Left cardiac atrium (tissue), 4 donors: ENCODE data around the gene FBXL16. TPM values are rescaled to one million over a fixed set of nuclear protein-coding genes. Genes with fewer than 3 reads are reported as not detected.

Source experiments
- ATAC-seq, 2 donors: fragments of 200-7000 bp; cut with Tn5 transposase; one replicate each; pipeline ENCODE4 v1.9.1; 2020; ENCODE audit warnings: mild to moderate bottlenecking in 2 of 2, moderate library complexity in 2 of 2
- DNase-seq: peaks from one replicate; pipeline ENCODE4 v3.0.0-alpha.2; 2020
- intact Hi-C, 2 donors: fragments of 100-400 bp; cut with DNase I; formaldehyde crosslinking; loops; one replicate each; pipeline versions ENCODE4 v1.14.1 to v1.15.1; 2022 to 2023
- total RNA-seq, 2 donors: library from RNA; stranded (reverse); fragmentation: NEBNext Ultra II Directional; extraction: Animal tissue kit (Norgen Biotek cat#: 25700); gene quantifications; one replicate each; pipeline ENCODE4 v1.2.1, GENCODE V29; 2021
- donor health status: DM: no; HTN: yes; CAD: no.
- donor health status: DM: no; HTN: yes; CAD: no; lungs with severe emphysema.
- donor health status: DM: yes; HTN: yes; CAD: no.
- donor health status: Dilated cardiomyopathy.

FBXL16 gene
- total RNA-seq, 2 donors from 2014 or later = 0.32 to 1.0 TPM

DNA sequence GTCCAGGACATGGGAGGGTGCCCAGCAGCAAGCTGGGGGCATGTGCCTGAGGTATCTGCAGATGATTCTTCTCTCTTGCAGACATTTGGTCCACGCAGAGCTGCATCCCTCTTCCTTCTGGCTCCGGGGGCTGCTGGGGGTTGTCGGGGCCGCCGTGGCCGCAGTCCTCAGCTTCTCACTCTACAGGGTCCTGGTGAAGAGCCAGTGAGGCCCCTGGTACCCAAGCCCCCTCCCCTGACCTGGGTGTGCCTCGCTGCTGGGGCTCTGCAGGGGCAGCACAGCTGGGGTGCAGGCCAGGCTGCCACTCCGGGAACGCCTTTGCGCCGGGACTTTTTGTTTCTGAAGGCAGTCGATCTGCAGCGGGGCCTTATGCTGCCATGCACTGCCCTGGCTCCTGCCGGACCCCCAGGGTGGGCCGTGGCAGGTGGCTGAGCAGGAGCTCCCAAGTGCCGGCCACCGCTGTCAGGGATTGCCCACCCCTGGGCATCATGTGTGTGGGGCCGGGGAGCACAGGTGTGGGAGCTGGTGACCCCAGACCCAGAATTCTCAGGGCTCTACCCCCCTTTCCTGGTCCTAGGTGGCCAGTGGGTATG lies 32.1 kb downstream of the FBXL16 start:
- ATAC-seq = no peak
- DNase-seq = no peak
- intact Hi-C loops = no loop called here

DNA sequence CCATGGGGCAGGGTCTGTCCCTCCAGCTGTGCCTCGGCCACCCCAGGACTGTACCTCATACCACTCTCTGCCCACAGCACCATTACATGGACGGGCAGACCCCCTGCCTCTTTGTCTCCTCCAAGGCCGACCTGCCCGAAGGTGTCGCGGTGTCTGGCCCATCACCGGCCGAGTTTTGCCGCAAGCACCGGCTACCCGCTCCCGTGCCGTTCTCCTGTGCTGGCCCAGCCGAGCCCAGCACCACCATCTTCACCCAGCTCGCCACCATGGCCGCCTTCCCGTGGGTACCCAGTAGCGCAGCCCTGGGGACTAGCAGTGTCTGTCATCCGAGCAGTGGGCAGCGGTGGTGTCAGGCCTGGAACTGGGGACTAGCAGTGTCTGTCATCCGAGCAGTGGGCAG lies 32.8 kb downstream of the FBXL16 start:
- no peak for ATAC-seq
- no peak for DNase-seq
- intact Hi-C loops = no loop called here

DNA sequence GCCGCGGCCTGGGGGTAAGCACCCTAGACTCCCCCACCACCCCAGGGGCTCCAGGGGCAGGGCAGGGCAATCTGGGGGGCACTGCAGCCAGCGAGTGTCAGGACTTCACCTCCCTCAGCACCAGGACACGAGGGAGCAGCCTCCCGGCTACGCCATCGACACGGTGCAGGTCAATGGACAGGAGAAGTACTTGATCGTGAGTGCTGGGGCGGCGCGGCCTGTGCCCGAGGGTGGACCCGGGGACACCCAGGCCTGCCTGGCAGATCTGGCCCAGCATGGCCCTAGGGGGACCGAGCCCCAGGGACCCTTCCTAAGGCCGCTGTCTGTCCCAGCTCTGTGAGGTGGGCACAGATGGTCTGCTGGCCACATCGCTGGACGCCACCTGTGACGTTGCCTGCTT lies 33.2 kb downstream of the FBXL16 start:
- ATAC-seq (no peak), DNase-seq (no peak)
- intact Hi-C loops = no loop called here

DNA sequence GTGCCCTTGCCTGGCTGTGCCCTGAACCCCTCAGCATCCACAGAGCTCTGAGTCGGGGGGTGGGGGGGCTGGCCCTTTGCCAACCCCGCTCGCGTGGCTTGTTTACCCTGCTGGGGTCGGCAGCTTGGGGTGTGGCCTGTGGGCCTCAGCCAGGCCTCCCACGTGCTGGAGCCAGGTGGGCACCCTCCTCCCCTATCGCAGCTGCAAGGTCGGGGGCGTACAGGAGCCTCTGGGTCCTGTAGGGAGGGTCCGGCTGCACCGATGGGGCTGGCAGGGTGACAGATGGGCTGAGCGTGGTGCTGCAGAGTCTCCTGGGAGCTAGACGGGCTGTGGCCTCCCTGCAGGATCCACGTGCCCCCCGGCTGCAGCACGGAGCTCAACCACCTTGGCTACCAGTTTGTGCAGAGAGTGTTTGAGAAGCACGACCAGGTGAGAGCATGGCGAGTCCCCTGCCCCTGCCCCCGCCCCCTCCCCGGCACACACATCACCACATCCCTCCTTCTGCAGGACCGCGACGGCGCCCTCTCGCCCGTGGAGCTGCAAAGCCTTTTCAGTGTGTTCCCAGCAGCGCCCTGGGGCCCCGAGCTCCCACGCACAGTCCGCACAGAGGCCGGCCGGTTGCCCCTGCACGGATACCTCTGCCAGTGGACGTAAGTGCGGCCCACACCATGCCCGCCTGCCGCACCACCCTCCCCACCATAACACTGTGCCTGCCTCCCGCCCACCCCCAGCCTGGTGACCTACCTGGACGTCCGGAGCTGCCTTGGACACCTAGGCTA lies 34.1 kb downstream of the FBXL16 start:
- DNase-seq = no peak
- intact Hi-C loops = no loop called here
- ATAC-seq = no peak

DNA sequence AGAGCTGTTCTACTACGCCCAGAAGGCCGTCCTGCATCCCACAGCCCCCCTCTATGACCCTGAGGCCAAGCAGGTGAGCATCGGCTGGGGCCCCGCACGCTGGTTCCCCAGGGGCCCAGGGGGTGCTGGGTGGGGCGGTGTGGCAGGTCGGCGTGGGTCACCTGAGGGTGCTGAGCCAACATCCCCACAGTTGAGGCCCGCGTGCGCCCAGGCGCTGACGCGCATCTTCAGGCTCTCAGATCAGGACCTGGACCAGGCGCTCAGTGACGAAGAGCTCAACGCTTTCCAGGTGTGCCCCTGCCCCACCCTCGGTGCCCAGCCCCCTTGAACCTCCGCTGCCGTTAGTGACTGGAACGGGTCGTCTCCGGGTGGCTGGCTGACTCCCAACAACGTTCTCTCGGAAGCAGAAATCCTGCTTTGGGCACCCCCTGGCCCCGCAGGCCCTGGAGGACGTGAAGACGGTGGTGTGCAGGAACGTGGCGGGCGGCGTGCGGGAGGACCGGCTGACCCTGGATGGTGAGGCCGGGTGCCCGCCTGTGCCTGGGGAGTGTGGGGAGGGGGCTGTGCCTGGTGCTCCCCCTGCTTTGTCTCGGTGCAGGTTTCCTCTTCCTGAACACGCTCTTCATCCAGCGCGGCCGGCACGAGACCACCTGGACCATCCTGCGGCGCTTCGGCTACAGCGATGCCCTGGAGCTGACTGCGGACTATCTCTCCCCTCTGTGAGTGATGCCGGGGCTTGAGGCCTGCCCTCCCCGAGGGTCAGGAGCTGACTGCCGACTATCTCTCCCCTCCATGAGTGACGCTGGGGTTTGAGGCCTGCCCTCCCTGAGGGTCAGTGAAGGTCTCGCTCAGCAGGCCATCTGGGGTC lies 34.9 kb downstream of the FBXL16 start:
- ATAC-seq (no peak), DNase-seq (no peak)
- intact Hi-C loops = no loop called here

DNA sequence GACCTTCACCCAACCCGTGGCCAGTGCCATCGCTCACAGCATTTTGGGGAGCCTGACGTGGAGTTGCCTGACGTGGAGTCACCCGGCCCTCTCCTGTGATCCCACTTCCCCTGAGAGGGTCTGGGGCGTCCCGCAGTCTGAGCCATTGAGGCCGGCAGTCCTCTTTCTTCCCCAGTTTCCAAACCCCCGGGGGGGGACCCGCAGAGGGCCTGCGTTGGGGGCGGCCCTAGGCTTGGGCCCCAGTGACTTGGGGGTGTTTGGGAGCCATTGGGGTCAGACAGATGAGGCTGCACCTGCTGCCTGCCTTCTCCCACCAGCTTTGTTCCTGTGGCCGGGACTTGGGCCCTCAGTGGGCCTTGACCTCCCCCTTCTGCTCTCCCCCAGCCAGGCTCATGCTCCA lies 35.9 kb downstream of the FBXL16 start:
- ATAC-seq (no peak), DNase-seq (no peak)
- intact Hi-C loops = loop anchor here in 1 of 2 donors (5.0 kb wide), 1 partner anchor 87 kb away; no protein-coding TSS in a partner anchor

DNA sequence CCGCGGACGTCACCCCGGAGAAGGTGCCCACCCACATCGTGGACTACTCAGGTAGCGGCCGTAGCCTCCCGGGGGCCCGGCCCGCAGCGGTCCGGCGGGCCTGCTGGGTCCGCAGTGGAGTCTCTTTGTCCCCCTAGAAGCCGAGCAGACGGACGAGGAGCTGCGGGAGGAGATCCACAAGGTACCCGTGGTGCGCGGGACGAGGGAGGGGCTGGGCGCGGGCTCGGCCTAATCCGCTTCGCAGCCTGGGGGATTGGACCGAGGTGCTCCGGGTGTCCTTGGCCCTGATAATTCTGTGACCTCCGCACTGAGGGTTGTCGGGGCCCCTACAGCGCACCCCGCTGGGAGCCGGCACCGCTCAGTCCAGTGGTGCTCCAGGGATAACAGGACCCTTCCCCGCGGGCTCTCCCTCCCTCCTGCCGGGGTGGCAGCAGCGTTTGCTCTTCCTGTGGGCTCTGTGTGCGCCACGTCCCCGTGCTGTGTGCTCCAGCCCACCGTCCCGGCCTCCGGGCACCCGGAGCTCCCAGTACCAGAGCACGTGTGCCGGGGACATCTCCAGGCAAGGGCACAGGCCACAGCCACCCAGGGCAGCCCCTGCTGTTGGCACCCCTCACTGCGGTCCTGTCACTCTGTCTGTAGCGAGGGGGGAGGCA lies 37.0 kb downstream of the FBXL16 start:
- ATAC-seq (peak; percentile 3 to 11), DNase-seq (no peak)
- intact Hi-C loops = loop anchor here in 1 of 2 donors (5.0 kb wide), 1 partner anchor 86 kb away; no protein-coding TSS in a partner anchor

DNA sequence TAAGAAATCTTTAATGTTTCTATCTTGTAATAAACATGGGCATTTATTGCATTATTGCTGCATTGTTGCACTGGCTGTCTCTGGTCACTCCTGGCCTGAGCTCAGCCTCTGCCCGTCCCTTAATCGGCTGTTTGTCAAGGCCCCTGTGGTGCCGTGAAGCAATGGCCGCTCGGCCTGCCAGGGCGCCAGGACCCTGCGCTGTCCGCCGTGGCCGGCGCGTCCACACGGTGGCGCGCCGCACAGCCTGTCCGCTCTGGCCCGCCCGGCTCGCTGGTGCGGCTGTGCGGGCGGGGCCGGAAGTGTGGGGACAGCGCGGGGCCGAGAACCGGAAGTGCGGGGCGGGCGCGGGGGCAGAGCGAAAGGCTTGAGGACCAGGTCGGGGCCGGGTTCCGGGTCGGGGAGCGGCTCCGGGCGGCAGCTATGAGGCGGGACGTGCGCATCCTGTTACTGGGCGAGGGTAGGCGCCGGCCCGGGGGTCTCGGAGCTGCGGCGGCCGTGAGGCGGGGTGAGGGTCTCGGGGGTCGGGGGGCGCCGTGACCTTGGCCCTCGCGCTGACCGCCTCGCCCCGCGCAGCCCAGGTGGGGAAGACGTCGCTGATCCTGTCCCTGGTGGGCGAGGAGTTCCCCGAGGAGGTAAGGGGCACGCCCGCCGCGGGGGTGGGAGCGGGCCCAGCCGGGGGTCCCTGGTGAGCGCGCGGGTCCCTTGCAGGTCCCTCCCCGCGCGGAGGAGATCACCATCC lies 37.7 kb downstream of the FBXL16 start, which contains the start of gene RHOT2:
Gene RHOT2, plus strand, starts transcription at position 353 of the 739 bp plus-strand sequence. Its CDS starts 68 bp downstream, at position 421.
- ATAC-seq = peak; percentile 92 to 97
- peak; percentile 95 for DNase-seq
- intact Hi-C loops = loop anchor here in 1 of 2 donors (5.0 kb wide), 1 partner anchor 86 kb away; no protein-coding TSS in a partner anchor

DNA sequence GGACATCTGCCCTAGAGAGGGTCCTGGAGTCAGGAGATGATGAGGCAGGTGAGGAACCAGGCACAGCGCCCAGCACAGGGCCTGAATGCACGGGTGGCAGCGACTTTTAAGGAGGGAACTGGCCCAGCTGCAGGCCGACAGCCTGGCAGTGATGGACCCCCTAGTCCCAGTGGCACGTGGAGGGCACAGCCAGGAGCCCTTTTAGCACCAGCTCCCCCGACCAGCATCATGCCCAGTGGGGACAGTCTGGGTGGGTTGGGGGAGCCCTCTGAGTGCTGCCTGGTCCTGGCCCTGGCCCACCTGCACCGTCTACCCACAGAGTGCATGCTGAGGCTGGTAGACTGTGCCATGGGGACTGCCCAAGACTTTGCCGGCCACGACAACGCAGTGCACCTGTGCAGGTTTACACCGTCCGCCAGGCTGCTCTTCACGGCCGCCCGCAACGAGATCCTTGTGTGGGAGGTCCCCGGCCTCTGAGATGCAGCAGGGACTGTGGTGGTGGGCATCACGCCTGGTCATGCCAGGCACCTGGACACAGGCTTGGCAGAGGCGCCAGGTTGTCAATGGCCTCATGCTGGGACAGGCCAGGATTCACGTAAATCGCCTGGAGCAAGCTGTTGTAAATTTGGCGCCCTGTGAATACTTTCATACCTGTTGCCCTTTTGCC lies 38.4 kb downstream of the FBXL16 start:
- intact Hi-C loops = loop anchor here in 1 of 2 donors (5.0 kb wide), 1 partner anchor 85 kb away; no protein-coding TSS in a partner anchor
- no peak for ATAC-seq
- no peak for DNase-seq

DNA sequence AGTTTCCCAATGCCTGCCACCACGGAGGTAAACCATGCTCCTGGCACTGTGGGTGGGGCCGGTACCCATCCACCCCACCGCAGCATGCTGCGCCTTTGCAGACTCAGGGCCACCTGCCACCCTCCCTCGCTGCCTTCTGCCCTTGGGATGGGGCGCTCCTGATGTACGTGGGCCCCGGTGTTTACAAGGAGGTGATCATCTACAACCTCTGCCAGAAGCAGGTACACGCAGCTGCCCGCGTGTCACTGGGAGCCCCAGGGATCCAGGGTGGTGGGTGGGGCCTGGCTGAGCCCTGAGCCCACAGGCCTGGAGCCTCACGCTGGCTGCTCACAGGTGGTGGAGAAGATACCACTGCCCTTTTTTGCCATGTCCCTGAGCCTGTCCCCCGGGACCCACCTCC lies 39.0 kb downstream of the FBXL16 start:
- no peak for DNase-seq
- intact Hi-C loops = loop anchor here in 1 of 2 donors (5.0 kb wide), 1 partner anchor 84 kb away; no protein-coding TSS in a partner anchor
- ATAC-seq = no peak

DNA sequence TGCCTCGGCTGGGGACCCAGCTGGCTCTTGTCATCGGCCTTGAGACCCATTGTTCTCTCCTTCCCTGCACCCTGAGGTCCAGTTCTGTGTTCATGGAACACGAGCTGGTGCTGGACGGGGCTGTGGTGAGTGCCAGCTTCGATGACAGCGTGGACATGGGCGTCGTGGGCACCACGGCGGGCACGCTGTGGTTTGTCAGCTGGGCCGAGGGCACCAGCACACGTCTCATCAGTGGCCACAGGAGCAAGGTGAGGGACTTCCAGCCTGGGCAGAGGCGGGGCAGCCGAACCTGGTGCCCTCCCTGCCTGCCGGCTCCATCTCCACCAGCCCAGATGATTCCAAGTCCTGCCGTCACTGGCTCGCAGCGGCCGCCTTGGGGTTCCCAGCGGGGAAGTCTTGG lies 43.0 kb downstream of the FBXL16 start:
- ATAC-seq (no peak), DNase-seq (no peak)
- intact Hi-C loops = loop anchor here in 1 of 2 donors (5.0 kb wide), 1 partner anchor 90 kb away; no protein-coding TSS in a partner anchor

DNA sequence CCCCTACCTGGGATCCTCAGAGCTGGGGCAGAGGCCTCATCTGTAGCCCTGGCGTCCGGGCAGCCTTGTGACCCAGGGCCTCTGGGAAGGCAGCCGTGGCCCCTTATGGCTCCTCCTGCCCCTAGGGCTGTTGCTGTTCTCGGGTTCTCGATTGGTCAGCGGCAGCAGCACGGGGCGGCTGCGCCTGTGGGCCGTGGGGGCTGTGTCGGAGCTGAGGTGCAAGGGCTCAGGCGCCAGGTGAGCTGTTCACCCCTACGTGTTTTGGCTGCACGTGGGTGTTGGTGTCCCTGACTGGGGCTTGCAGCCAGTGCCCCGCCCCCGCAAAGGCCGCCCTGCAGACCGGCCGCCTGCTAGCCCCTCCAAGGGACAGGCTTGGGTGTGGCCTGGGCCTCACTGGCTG lies 43.5 kb downstream of the FBXL16 start:
- DNase-seq = no peak
- intact Hi-C loops = loop anchor here in 1 of 2 donors (5.0 kb wide), 1 partner anchor 90 kb away; no protein-coding TSS in a partner anchor
- ATAC-seq = no peak

DNA sequence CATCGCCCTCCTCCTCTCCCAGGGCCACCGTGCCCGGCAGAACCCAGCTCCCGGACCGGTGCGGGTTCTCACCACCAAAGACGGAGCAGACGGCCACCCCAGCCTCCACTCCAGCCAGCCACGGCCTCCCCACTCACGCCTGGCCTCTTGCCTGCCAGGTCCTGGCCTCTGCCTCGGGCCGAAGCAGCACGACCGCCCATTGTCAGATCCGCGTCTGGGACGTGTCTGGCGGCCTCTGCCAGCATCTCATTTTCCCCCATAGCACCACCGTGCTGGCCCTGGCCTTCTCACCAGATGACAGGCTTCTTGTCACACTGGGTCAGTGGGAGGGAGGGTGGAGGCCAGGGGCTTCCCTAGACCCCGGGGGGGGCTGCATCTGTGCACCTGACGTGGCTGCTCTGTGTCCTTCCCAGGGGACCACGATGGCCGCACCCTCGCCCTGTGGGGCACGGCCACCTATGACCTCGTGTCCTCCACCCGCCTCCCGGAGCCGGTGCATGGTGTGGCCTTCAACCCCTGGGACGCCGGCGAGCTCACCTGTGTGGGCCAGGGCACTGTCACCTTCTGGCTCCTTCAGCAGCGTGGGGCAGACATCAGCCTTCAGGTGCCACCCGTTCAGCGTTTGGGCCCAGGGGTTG lies 44.3 kb downstream of the FBXL16 start:
- ATAC-seq = no peak
- intact Hi-C loops = loop anchor here in 1 of 2 donors (5.0 kb wide), 1 partner anchor 89 kb away; no protein-coding TSS in a partner anchor

DNA sequence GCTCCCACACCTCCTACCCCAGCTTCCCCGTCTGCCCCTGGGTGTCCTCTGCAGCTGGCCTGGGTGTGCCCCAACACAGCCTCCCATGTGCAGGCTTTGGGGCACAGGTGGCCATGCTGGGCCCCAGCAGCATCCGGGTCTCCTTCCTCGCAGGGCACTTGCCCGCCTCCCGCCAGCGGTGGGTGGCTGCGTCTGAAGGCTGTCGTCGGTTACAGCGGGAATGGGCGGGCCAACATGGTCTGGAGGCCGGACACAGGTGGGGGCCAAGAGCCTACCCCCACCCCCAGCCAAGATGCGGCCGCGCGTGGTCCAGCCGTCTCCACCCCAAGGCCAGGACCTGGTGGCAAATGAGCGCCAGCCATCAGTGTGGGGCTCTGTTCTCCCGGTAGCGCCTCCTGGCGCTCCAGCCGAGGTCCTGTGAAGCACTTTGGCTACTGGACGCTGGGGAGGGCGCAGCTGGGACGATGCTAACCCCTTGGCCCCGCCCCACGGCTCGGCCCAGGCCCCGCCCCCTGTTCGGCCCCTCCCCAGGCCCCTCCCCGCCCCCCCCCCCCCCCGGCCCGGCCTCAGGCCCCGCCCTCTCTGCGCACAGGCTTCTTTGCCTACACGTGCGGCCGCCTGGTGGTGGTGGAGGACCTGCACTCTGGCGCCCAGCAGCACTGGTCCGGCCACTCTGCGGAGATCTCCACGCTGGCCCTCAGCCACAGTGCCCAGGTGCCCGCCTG lies 45.0 kb downstream of the FBXL16 start:
- intact Hi-C loops = loop anchor here in 1 of 2 donors (5.0 kb wide), 1 partner anchor 88 kb away; no protein-coding TSS in a partner anchor
- ATAC-seq = peak; percentile 79 to 90

More for the DNA sequence above, 44.3 kb downstream of the FBXL16 start:
- DNase-seq = no peak

DNA sequence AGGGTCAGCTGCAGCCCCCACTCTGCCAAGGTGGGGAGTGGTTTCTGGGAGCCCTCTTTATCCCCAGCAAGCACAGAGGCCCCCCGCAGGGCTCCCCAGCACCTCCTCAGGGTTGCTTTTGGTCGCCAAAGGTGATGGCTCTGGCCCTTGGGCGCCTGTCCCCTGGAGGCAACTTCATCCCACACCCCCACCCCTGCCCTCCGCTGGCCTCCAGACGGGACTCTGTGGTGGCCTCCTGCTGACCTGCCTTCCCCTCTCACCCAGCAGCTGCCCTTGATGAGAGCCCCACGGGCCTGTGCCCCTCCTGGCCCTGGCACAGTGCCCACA lies 45.5 kb downstream of the FBXL16 start:
- DNase-seq (no peak), ATAC-seq (peak in 1 of 2 donors; percentile 1)
- intact Hi-C loops = loop anchor here in 1 of 2 donors (5.0 kb wide), 1 partner anchor 88 kb away; no protein-coding TSS in a partner anchor

More for the DNA sequence above, 45.0 kb downstream of the FBXL16 start:
- DNase-seq = peak; percentile 92

DNA sequence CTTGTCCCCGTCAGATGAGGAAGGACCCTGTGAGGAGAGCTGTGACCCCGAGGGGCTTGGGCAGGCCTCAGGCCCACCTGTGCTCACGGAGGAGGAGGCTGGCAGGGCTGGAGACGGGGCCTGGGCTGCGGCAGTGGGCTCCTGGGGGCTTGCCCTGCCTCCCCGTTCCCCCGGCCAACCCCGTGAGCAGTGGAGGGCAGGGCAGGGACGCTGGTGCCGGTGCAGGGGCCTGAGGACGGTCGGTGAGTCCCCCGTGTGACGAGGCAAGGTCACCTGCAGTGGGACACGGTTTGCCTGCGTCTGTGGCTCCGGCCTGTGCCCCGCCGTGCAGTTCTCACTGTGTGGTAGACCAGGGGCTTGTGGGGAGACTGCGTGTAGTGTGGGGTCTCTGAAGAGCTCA lies 46.0 kb downstream of the FBXL16 start:
- DNase-seq = no peak
- intact Hi-C loops = loop anchor here in 1 of 2 donors (5.0 kb wide), 1 partner anchor 87 kb away; no protein-coding TSS in a partner anchor
- no peak for ATAC-seq
